Measurements from ENCODE around the gene DNER. TPM values are rescaled to one million over a fixed set of nuclear protein-coding genes. Genes with fewer than 3 reads are reported as not detected.

Gene DNER, protein sequence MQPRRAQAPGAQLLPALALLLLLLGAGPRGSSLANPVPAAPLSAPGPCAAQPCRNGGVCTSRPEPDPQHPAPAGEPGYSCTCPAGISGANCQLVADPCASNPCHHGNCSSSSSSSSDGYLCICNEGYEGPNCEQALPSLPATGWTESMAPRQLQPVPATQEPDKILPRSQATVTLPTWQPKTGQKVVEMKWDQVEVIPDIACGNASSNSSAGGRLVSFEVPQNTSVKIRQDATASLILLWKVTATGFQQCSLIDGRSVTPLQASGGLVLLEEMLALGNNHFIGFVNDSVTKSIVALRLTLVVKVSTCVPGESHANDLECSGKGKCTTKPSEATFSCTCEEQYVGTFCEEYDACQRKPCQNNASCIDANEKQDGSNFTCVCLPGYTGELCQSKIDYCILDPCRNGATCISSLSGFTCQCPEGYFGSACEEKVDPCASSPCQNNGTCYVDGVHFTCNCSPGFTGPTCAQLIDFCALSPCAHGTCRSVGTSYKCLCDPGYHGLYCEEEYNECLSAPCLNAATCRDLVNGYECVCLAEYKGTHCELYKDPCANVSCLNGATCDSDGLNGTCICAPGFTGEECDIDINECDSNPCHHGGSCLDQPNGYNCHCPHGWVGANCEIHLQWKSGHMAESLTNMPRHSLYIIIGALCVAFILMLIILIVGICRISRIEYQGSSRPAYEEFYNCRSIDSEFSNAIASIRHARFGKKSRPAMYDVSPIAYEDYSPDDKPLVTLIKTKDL
- total RNA-seq, result 93.3 TPM

DNA sequence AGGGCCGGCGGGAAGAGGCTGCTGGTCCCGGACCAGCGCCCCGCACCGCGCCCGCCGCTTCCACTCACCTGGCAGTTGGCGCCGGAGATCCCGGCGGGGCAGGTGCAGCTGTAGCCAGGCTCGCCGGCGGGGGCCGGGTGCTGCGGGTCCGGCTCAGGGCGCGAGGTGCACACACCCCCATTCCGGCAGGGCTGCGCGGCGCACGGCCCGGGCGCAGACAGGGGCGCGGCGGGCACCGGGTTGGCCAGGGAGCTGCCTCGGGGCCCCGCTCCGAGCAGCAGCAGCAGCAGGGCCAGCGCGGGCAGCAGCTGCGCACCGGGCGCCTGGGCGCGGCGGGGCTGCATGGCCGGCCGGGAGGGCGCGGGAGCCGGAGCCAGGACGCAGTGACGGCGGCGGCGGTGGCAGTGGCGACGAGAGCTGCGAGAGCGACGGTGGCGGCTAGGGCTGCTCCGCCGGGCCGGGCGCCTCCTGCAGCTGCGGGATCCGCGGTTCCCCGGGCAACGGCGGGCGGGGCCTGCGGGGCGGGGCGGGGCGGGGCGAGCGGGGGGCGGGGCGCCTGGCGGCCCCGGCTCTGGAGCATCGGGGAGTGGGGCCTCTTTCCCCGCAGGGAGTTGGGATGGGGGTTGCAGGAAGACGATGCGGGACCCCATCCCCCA, at the start of gene DNER:
TSS of gene DNER (minus strand) at position 476 of the 656 bp plus-strand sequence. CDS start at position 344, 132 bp downstream.

Small RNA genes lying within 50 kb of the gene (small RNA-seq; reads per million reads assigned to genes)
- gene RNU7-9P (ENCODE audit: low replicate concordance), result not detected

Other genes starting within 250 kb of the DNER start
- gene TRIP12, start 207.5 kb upstream of the DNER start, total RNA-seq, result 300 TPM
- gene FBXO36, start 207.9 kb upstream of the DNER start, total RNA-seq, result 8.1 TPM

Measured in parietal lobe (tissue), 2 donors.